SIG-M5 (cell line): ENCODE data around the gene TEKT5.

Experiments
- DNase-seq: peaks from one replicate; lab custom pipeline; 2025; lab: John Stamatoyannopoulos, UW

TEKT5 gene

DNA sequence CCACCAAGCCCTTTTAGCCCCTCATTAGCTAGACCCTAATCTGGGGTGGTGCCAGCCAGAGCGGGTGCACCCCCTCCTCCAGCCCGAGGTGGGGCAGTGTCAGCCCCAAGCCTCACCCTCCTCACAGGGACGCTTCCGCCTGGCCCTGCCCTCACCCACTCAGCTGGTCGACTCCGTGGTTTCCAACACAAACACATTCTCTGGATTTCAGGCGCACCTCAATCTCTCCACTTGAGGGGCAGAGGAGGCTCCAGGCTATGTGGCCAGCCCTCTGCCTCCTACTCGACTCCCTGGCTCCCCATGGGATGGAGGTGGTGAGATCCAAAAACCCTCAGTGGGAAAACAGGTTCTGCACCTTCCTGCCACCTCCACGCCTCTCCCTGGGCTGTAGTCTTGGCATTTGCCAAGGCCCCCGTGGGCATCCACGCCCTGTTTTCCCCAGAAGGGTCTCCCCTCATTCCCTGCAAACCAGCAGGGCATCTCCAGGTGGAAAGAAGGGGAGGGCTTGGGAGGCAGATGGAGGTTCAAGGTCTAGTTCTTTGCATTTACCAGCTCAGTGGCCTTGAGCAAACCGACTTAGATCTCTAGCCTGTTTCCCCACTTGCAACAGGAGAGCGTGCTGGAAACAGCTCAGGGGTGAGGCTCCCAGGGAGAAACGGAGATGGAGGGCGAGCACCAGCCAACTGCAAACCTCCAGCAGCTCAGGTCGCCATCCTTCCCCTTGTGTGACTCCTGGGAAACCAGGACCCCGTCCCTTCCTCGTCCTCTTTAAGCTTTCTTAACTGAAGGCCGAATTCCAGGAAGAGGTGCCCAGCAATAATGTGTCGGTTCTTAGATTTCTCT, 116.0 kb downstream of the TEKT5 start:
- no peak for DNase-seq
